Peyer's patch (tissue), 4 donors: ENCODE measurements around the gene GC.

Source experiments
- CTCF ChIP-seq, 6 experiments: fragments of 450-650 bp in 4 of 6; fragments of 200-600 bp in 2 of 6; sonication (generic) in 1 of 6; IDR thresholded peaks; one replicate each; pipeline ENCODE4 v1.5.1; 2017 to 2019; ENCODE audit warnings: antibody characterized with exemption in 6 of 6, mild to moderate bottlenecking in 3 of 6, moderate library complexity in 1 of 6
- POLR2A ChIP-seq, 2 donors: fragments of 450-650 bp; IDR thresholded peaks; one replicate each; pipeline ENCODE4 v1.5.1; 2017; ENCODE audit warnings: antibody characterized with exemption in 2 of 2, mild to moderate bottlenecking in 2 of 2, moderate library complexity in 2 of 2

GRCh38 chr4:71784569-71785197, 804 bp upstream of the GC start:
- no peak for TF ChIP-seq CTCF (IDR thresholded peaks at IDR 0.05)
- no peak for TF ChIP-seq POLR2A (IDR thresholded peaks at IDR 0.05)
